Esophagus squamous epithelium (tissue), 4 donors: ENCODE results near the gene OR10AG1.

ENCODE experiments used
- CTCF ChIP-seq, 6 experiments: fragments of 450-650 bp in 4 of 6; fragments of 200-600 bp in 2 of 6; sonication (generic) in 2 of 6; IDR thresholded peaks; one replicate each; pipeline ENCODE4 v1.5.1; 2016 to 2019; ENCODE audit warnings: antibody characterized with exemption in 6 of 6, mild to moderate bottlenecking in 4 of 6, moderate library complexity in 4 of 6
- POLR2A ChIP-seq, 4 donors: fragments of 450-650 bp; IDR thresholded peaks; one replicate each; pipeline ENCODE4 v1.6.1; 2017; ENCODE audit warnings: antibody characterized with exemption in 4 of 4, mild to moderate bottlenecking in 4 of 4, moderate library complexity in 3 of 4

- TF ChIP-seq CTCF (IDR thresholded peaks at IDR 0.05) (no peak), POLR2A (IDR thresholded peaks at IDR 0.05) (no peak)
Measured at GRCh38 chr11:55967914-55968313, 1.8 kb downstream of the OR10AG1 start.
